ENCODE measurements around the gene MRPL27.

GRCh38 chr17:50373705-50374104, 721 bp upstream of the MRPL27 start:
- TF ChIP-seq, protein P1, sequence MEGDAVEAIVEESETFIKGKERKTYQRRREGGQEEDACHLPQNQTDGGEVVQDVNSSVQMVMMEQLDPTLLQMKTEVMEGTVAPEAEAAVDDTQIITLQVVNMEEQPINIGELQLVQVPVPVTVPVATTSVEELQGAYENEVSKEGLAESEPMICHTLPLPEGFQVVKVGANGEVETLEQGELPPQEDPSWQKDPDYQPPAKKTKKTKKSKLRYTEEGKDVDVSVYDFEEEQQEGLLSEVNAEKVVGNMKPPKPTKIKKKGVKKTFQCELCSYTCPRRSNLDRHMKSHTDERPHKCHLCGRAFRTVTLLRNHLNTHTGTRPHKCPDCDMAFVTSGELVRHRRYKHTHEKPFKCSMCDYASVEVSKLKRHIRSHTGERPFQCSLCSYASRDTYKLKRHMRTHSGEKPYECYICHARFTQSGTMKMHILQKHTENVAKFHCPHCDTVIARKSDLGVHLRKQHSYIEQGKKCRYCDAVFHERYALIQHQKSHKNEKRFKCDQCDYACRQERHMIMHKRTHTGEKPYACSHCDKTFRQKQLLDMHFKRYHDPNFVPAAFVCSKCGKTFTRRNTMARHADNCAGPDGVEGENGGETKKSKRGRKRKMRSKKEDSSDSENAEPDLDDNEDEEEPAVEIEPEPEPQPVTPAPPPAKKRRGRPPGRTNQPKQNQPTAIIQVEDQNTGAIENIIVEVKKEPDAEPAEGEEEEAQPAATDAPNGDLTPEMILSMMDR (IDR thresholded peaks at IDR 0.05): no peak
- TF ChIP-seq POLR2A (IDR thresholded peaks at IDR 0.05; ENCODE audit: low read depth) (no peak), EP300 (IDR thresholded peaks at IDR 0.05) (no peak)

Measured in esophagus muscularis mucosa (tissue), 4 donors.